ENCODE data around the gene NUMA1. TPM values are rescaled to one million over a fixed set of nuclear protein-coding genes. Genes with fewer than 3 reads are reported as not detected.

NUMA1 gene
- total and polyA plus RNA-seq, 12 donors: 54.1 to 159 (median 83.4) TPM

DNA sequence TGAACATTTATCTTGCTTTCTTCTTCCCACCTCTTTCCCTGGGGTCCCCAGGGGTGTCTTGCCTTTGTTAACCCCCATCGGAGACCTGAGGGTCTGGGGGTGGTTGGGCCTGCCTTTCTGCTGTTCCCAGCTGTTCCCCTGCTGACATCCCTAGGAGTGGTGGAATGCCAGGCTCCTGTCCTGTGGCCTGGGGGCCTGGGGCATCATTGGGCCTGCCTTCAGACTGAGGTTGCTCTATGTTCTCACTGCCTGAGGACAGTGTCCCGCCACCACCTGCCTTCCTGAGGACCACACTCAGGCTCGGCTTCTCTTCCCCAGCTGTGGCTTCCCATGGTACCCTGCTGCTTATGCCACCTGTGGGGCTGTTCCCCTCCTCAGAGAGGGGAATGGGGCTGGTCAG is 82.7 kb downstream of the NUMA1 start:
- Histone ChIP-seq H3K4me1 (peaks cover 0 to 55% (median 25%) of the 10 kb centered on the region in 9 donors), H3K36me3 (peaks cover 0 to 41% (median 0%) of the 10 kb centered on the region in 9 donors), H3K27ac (peak overlapping the region in 2 of 10 donors; percentile 76 to 91), H3K4me3 (no peak overlapping the region), H3K27me3 (no peaks in the 10 kb centered on the region), H3K9me3 (no peaks in the 10 kb centered on the region)
- TF ChIP-seq, protein P1, sequence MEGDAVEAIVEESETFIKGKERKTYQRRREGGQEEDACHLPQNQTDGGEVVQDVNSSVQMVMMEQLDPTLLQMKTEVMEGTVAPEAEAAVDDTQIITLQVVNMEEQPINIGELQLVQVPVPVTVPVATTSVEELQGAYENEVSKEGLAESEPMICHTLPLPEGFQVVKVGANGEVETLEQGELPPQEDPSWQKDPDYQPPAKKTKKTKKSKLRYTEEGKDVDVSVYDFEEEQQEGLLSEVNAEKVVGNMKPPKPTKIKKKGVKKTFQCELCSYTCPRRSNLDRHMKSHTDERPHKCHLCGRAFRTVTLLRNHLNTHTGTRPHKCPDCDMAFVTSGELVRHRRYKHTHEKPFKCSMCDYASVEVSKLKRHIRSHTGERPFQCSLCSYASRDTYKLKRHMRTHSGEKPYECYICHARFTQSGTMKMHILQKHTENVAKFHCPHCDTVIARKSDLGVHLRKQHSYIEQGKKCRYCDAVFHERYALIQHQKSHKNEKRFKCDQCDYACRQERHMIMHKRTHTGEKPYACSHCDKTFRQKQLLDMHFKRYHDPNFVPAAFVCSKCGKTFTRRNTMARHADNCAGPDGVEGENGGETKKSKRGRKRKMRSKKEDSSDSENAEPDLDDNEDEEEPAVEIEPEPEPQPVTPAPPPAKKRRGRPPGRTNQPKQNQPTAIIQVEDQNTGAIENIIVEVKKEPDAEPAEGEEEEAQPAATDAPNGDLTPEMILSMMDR (IDR thresholded peaks at IDR 0.05): no peak
- intact Hi-C loops (cut with DNase I): no loop called here
- ATAC-seq: no peak
- DNase-seq: no peak
- WGBS, 2 donors: 95 to 98% methylated on average over 3 of the region's 3 CpGs

DNA sequence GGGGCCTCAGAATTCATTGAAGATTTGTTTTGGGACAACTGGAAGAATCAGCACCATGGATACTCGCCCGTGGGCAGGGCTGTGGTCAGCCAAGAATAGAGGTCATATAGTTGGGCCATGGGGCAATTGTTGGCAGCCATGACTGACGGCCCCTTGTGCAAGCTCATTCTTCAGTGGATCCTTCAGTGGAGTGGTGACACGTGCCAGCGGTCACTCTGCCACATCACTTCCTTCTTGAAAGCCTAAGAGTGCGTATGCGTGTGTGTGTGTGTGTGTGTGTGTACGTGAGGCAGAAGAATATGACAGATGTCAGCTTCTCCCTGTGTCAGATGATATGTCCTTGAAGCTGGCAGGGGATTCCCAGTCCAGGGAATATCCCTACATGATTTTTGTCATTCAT is 83.4 kb downstream of the NUMA1 start:
- H3K36me3 ChIP-seq: peaks cover 0 to 41% (median 0%) of the 10 kb centered on the region in 9 donors
- DNase-seq (peak; percentile 50 to 54), ATAC-seq (peak in 6 of 8 donors; percentile 22 to 72 (median 34))
- peaks cover 0 to 61% (median 25%) of the 10 kb centered on the region in 9 donors for H3K4me1 ChIP-seq
- peak overlapping the region in 2 of 10 donors; percentile 76 to 91 for H3K27ac ChIP-seq
- no peak overlapping the region for H3K4me3 ChIP-seq
- TF ChIP-seq, protein P1 (IDR thresholded peaks at IDR 0.05): no peak
- no peaks in the 10 kb centered on the region for H3K27me3 ChIP-seq
- intact Hi-C loops (cut with DNase I): no loop called here
- no peaks in the 10 kb centered on the region for H3K9me3 ChIP-seq
- 48 to 65% methylated on average over 8 of the region's 8 CpGs for WGBS, 2 donors

DNA sequence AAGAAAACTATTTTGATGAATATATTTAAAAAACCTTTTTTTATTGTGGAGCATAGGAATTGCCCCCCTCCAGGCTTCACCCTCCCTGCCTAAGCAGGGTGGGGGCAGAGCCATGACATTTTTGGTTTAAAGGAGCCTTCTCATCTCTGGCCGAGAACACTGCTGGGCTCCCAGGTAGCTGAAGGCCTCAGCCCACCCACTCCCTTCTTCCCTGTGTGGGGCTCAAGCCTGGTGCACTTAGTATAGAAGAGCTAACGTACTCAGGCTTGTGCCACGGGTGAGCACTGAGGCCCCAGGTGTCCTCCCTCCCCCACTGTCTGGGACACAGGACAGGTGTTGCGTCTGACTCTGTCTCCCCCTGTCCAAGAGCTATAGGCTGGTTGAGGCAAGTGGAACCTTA is 83.8 kb downstream of the NUMA1 start:
- ATAC-seq (peak in 2 of 8 donors; percentile 1 to 2), DNase-seq (no peak)
- H3K4me3 ChIP-seq: no peak overlapping the region
- WGBS, 2 donors: 92 to 93% methylated on average over 4 of the region's 4 CpGs
- no peaks in the 10 kb centered on the region for H3K9me3 ChIP-seq
- peaks cover 0 to 41% (median 0%) of the 10 kb centered on the region in 9 donors for H3K36me3 ChIP-seq
- H3K27ac ChIP-seq: peak overlapping the region in 1 of 10 donors; percentile 66
- peaks cover 0 to 60% (median 25%) of the 10 kb centered on the region in 9 donors for H3K4me1 ChIP-seq
- intact Hi-C loops (cut with DNase I): no loop called here
- TF ChIP-seq, protein P1 (IDR thresholded peaks at IDR 0.05): no peak
- no peaks in the 10 kb centered on the region for H3K27me3 ChIP-seq

DNA sequence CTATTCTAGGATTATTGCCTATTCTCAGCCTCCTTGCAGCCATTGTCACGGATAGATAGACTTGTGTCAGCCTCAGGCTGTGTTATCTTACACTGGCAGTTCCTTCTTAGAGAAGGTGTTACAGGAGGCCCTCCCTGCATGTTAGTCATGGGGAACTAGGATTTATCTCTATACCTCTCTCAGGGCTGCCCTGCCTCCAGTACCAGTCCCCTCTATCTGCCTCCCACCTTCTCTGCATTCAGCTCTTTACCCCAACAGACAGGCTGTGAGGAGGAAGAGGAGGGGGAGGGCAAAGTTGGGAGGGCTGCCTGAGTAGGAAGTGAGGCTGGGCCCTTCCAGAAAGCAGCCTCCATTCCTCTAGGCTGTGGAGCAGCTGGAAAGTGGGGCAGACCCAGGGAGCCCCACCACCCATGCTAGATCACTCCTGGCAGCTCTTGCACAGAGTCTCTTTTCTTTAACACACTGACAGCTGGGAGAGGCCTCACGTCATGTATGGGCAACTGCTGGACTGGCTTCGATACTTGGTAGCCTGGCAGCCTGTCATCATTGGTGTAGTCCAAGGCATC is 84.5 kb downstream of the NUMA1 start:
- TF ChIP-seq, protein P1 (IDR thresholded peaks at IDR 0.05): no peak
- Histone ChIP-seq H3K9me3 (no peaks in the 10 kb centered on the region), H3K27me3 (no peaks in the 10 kb centered on the region), H3K36me3 (peaks cover 0 to 41% (median 2%) of the 10 kb centered on the region in 9 donors), H3K4me3 (no peak overlapping the region), H3K27ac (no peak overlapping the region), H3K4me1 (peaks cover 0 to 60% (median 24%) of the 10 kb centered on the region in 9 donors)
- no peak for ATAC-seq
- intact Hi-C loops (cut with DNase I): no loop called here
- 70 to 77% methylated on average over 3 of the region's 3 CpGs for WGBS, 2 donors
- DNase-seq: no peak

Data from heart right ventricle (tissue), 16 donors.